ENCODE measurements around the gene KBTBD7. TPM values are rescaled to one million over a fixed set of nuclear protein-coding genes. Genes with fewer than 3 reads are reported as not detected.

KBTBD7 gene
- total and polyA plus RNA-seq, 9 of the 15 experiments (the other 6 are each of a cell fraction or from before 2014, with no cell fraction given), result 1.8 to 4.4 (median 3.3) TPM

GRCh38 chr13:41220401-41220800 lies 26.0 kb upstream of the KBTBD7 start:
- no peaks in the 10 kb centered on the region for H3K79me2 ChIP-seq (ENCODE audit: control insufficient read depth, insufficient read depth, low read length)
- BruUV-seq (replicated peaks), result no TSS peak
- in situ Hi-C loops (cut with MboI), result no loop called here
- TF ChIP-seq CEBPZ (IDR thresholded peaks at IDR 0.05; ENCODE audit: borderline replicate concordance, low read depth, low read length) (no peak), ZNF23 (CRISPR knock-in tag; IDR thresholded peaks at IDR 0.05) (no peak), ARID3A (IDR thresholded peaks at IDR 0.05; ENCODE audit: borderline replicate concordance, low read depth, low read length) (no peak), ZNF436 (CRISPR knock-in tag; IDR thresholded peaks at IDR 0.05) (no peak)
- H3K4me1 ChIP-seq (replicated peaks in 1 of 2; ENCODE audit: control insufficient read depth in 2 of 2, insufficient read depth in 2 of 2, low read length in 2 of 2), result 0 out of 5 replicates have a peak, but pooled peaks cover 0 to 2% of the 10 kb centered on the region in 2 experiments
- no peak overlapping the region for H3K4me3 ChIP-seq
- no peak overlapping the region for H3K4me2 ChIP-seq (ENCODE audit: insufficient read depth, low read length)
- WGBS (ENCODE audit: insufficient coverage, low coverage, missing lambda C conversion rate), result 73% methylated on average over 3 of the region's 3 CpGs
- H3K9ac ChIP-seq (ENCODE audit: insufficient read depth in 1 of 2, low read depth in 2 of 2, low read length in 2 of 2), result no peak overlapping the region
- FAIRE-seq (no peak), DNase-seq (ENCODE audit: extremely low read depth in 1 of 4, low spot score in 3 of 4) (no peak), ATAC-seq (no peak)
- H3K36me3 ChIP-seq (ENCODE audit: control insufficient read depth, insufficient read depth, low read length), result peaks cover 23% of the 10 kb centered on the region
- intact Hi-C loops (cut with micrococcal nuclease), result no loop called here
- no peaks in the 10 kb centered on the region for H3K9me3 ChIP-seq (replicated peaks; ENCODE audit: control insufficient read depth, insufficient read depth, low read depth, low read length)
- no peaks in the 10 kb centered on the region for H3K9me1 ChIP-seq (ENCODE audit: control insufficient read depth, insufficient read depth, low read length)
- H4K20me1 ChIP-seq (replicated peaks; ENCODE audit: control insufficient read depth, insufficient read depth, low read length), result no peaks in the 10 kb centered on the region
- H2AFZ ChIP-seq (ENCODE audit: low read depth, low read length), result no peak overlapping the region
- CTCF ChIA-PET (ENCODE audit: low intra/inter-chr PET ratio), result no interaction called here
- H3K27ac ChIP-seq (ENCODE audit: extremely low read depth, low read depth, low read length), result no peak overlapping the region
- H3K27me3 ChIP-seq (ENCODE audit: control insufficient read depth in 2 of 2, insufficient read depth in 2 of 2, low read length in 2 of 2), result no peaks in the 10 kb centered on the region
- POLR2A ChIA-PET, result no interaction called here
